ENCODE data around the gene NUDT22. TPM values are rescaled to one million over a fixed set of nuclear protein-coding genes. Genes with fewer than 3 reads are reported as not detected.

Gene NUDT22
- polyA plus RNA-seq, 1 donor from 2014 or later: 47.3 TPM

GRCh38 chr11:64263021-64263946 is 37.2 kb downstream of the NUDT22 start:
- TF ChIP-seq EZH2 (IDR thresholded peaks at IDR 0.05; ENCODE audit: borderline replicate concordance, insufficient read depth, low read length, poor library complexity, severe bottlenecking) (no peak), RAD21 (conservative IDR thresholded peaks at IDR 0.05) (no peak), CTCF (IDR thresholded peaks at IDR 0.05; ENCODE audit: poor library complexity, severe bottlenecking) (no peak), TAF1 (IDR thresholded peaks at IDR 0.05; ENCODE audit: low read depth) (no peak), MXI1 (conservative IDR thresholded peaks at IDR 0.05; ENCODE audit: poor library complexity, severe bottlenecking) (no peak), EP300 (conservative IDR thresholded peaks at IDR 0.05; ENCODE audit: poor library complexity, severe bottlenecking) (no peak), SMC3 (conservative IDR thresholded peaks at IDR 0.05; ENCODE audit: poor library complexity) (no peak), POLR2AphosphoS5 (IDR thresholded peaks at IDR 0.05) (no peak)
- TF ChIP-seq, protein P1, sequence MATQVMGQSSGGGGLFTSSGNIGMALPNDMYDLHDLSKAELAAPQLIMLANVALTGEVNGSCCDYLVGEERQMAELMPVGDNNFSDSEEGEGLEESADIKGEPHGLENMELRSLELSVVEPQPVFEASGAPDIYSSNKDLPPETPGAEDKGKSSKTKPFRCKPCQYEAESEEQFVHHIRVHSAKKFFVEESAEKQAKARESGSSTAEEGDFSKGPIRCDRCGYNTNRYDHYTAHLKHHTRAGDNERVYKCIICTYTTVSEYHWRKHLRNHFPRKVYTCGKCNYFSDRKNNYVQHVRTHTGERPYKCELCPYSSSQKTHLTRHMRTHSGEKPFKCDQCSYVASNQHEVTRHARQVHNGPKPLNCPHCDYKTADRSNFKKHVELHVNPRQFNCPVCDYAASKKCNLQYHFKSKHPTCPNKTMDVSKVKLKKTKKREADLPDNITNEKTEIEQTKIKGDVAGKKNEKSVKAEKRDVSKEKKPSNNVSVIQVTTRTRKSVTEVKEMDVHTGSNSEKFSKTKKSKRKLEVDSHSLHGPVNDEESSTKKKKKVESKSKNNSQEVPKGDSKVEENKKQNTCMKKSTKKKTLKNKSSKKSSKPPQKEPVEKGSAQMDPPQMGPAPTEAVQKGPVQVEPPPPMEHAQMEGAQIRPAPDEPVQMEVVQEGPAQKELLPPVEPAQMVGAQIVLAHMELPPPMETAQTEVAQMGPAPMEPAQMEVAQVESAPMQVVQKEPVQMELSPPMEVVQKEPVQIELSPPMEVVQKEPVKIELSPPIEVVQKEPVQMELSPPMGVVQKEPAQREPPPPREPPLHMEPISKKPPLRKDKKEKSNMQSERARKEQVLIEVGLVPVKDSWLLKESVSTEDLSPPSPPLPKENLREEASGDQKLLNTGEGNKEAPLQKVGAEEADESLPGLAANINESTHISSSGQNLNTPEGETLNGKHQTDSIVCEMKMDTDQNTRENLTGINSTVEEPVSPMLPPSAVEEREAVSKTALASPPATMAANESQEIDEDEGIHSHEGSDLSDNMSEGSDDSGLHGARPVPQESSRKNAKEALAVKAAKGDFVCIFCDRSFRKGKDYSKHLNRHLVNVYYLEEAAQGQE (IDR thresholded peaks at IDR 0.05; ENCODE audit: borderline replicate concordance): no peak
- Histone ChIP-seq H3K9me3 (ENCODE audit: low read length) (no peaks in the 10 kb centered on the region), H3K4me2 (ENCODE audit: low read length) (no peak overlapping the region), H3K4me3 (ENCODE audit: low read length) (no peak overlapping the region), H3K9ac (ENCODE audit: low read length) (no peak overlapping the region), H3K36me3 (ENCODE audit: insufficient read depth, low read length) (no peaks in the 10 kb centered on the region), H3K27me3 (ENCODE audit: insufficient read depth, low read depth, low read length) (no peaks in the 10 kb centered on the region), H3K9me2 (ENCODE audit: insufficient read depth, low read length) (no peaks in the 10 kb centered on the region), H3K27ac (ENCODE audit: low read length) (no peak overlapping the region), H4K20me1 (ENCODE audit: insufficient read depth) (no peaks in the 10 kb centered on the region), H3K79me2 (replicated peaks; ENCODE audit: insufficient read depth, low read length) (no peaks in the 10 kb centered on the region), H3F3A (ENCODE audit: insufficient read depth, low read length, poor library complexity, severe bottlenecking) (no peaks in the 10 kb centered on the region), H2AFZ (ENCODE audit: low read depth, low read length) (no peak overlapping the region)

- H3K4me2 ChIP-seq (ENCODE audit: low read length): no peak overlapping the region
- no peaks in the 10 kb centered on the region for H3F3A ChIP-seq (ENCODE audit: insufficient read depth, low read length, poor library complexity, severe bottlenecking)
- no peak overlapping the region for H3K4me3 ChIP-seq (ENCODE audit: low read length)
- H3K27ac ChIP-seq (ENCODE audit: low read length): no peak overlapping the region
- H3K36me3 ChIP-seq (ENCODE audit: insufficient read depth, low read length): no peaks in the 10 kb centered on the region
- no peaks in the 10 kb centered on the region for H3K9me2 ChIP-seq (ENCODE audit: insufficient read depth, low read length)
- H3K9me3 ChIP-seq (ENCODE audit: low read length): no peaks in the 10 kb centered on the region
- H3K9ac ChIP-seq (ENCODE audit: low read length): no peak overlapping the region
- TF ChIP-seq POLR2AphosphoS5 (IDR thresholded peaks at IDR 0.05) (no peak), EP300 (conservative IDR thresholded peaks at IDR 0.05; ENCODE audit: poor library complexity, severe bottlenecking) (no peak), SMC3 (conservative IDR thresholded peaks at IDR 0.05; ENCODE audit: poor library complexity) (no peak), EZH2 (IDR thresholded peaks at IDR 0.05; ENCODE audit: borderline replicate concordance, insufficient read depth, low read length, poor library complexity, severe bottlenecking) (no peak), MXI1 (conservative IDR thresholded peaks at IDR 0.05; ENCODE audit: poor library complexity, severe bottlenecking) (no peak), TAF1 (IDR thresholded peaks at IDR 0.05; ENCODE audit: low read depth) (no peak), CTCF (IDR thresholded peaks at IDR 0.05; ENCODE audit: poor library complexity, severe bottlenecking) (no peak), RAD21 (conservative IDR thresholded peaks at IDR 0.05) (no peak)
- TF ChIP-seq, protein P1 (IDR thresholded peaks at IDR 0.05; ENCODE audit: borderline replicate concordance): no peak
- H4K20me1 ChIP-seq (ENCODE audit: insufficient read depth): no peaks in the 10 kb centered on the region
- no peaks in the 10 kb centered on the region for H3K79me2 ChIP-seq (replicated peaks; ENCODE audit: insufficient read depth, low read length)
- no peaks in the 10 kb centered on the region for H3K27me3 ChIP-seq (ENCODE audit: insufficient read depth, low read depth, low read length)
- no peak overlapping the region for H2AFZ ChIP-seq (ENCODE audit: low read depth, low read length)
These were observed 37.9 kb downstream of the NUDT22 start for GRCh38 chr11:64263947-64264317.

All from neural cell (in vitro differentiated cells).